Measurements from ENCODE around the gene BRF1. TPM values are rescaled to one million over a fixed set of nuclear protein-coding genes. Genes with fewer than 3 reads are reported as not detected.

Gene BRF1
- total RNA-seq, 1 experiment from 2014 or later: 41.8 TPM

GRCh38 chr14:105323663-105324062 is 22.9 kb upstream of the BRF1 start:
- POLR2A ChIA-PET (ENCODE audit: low non-redundant PET): no interaction called here
- intact Hi-C loops (cut with micrococcal nuclease; ENCODE audit: unreplicated experiment): no loop called here
- CTCF ChIA-PET: no interaction called here

GRCh38 chr14:105322791-105323556 is 22.2 kb upstream of the BRF1 start:
- ChIA-PET CTCF (no interaction called here), POLR2A (ENCODE audit: low non-redundant PET) (no interaction called here)
- H3K36me3 ChIP-seq (ENCODE audit: insufficient read depth, low read length, poor library complexity, severe bottlenecking): no peaks in the 10 kb centered on the region
- no peaks in the 10 kb centered on the region for H3K27me3 ChIP-seq (replicated peaks; ENCODE audit: insufficient read depth, low read depth, low read length, poor library complexity)
- no peak for DNase-seq (ENCODE audit: low spot score)
- TF ChIP-seq EZH2 (IDR thresholded peaks at IDR 0.05; ENCODE audit: borderline replicate concordance, low read depth, low read length, poor library complexity, severe bottlenecking): no peak
- TF ChIP-seq CTCF (conservative IDR thresholded peaks at IDR 0.05; ENCODE audit: low read depth, low read length): no peak
- intact Hi-C loops (cut with micrococcal nuclease; ENCODE audit: unreplicated experiment): no loop called here
- H3K27ac ChIP-seq (ENCODE audit: low read depth, low read length, poor library complexity, severe bottlenecking): no peak overlapping the region
- no TSS peak for BruUV-seq (replicated peaks)
- H3K4me3 ChIP-seq (ENCODE audit: low read depth, low read length, poor library complexity, severe bottlenecking): no peak overlapping the region
- H3K9me3 ChIP-seq (ENCODE audit: low read depth, low read length, poor library complexity, severe bottlenecking): no peaks in the 10 kb centered on the region
- no peaks in the 10 kb centered on the region for H3K4me1 ChIP-seq (ENCODE audit: insufficient read depth, low read length, poor library complexity, severe bottlenecking)

More at GRCh38 chr14:105323663-105324062, 22.9 kb upstream of the BRF1 start:
- Histone ChIP-seq H3K9me3 (ENCODE audit: low read depth, low read length, poor library complexity, severe bottlenecking) (no peaks in the 10 kb centered on the region), H3K4me1 (ENCODE audit: insufficient read depth, low read length, poor library complexity, severe bottlenecking) (no peaks in the 10 kb centered on the region), H3K36me3 (ENCODE audit: insufficient read depth, low read length, poor library complexity, severe bottlenecking) (no peaks in the 10 kb centered on the region), H3K4me3 (ENCODE audit: low read depth, low read length, poor library complexity, severe bottlenecking) (no peak overlapping the region), H3K27ac (ENCODE audit: low read depth, low read length, poor library complexity, severe bottlenecking) (no peak overlapping the region), H3K27me3 (replicated peaks; ENCODE audit: insufficient read depth, low read depth, low read length, poor library complexity) (no peaks in the 10 kb centered on the region)
- TF ChIP-seq CTCF (conservative IDR thresholded peaks at IDR 0.05; ENCODE audit: low read depth, low read length): no peak
- TF ChIP-seq EZH2 (IDR thresholded peaks at IDR 0.05; ENCODE audit: borderline replicate concordance, low read depth, low read length, poor library complexity, severe bottlenecking): no peak
- no TSS peak for BruUV-seq (replicated peaks)
- DNase-seq (ENCODE audit: low spot score): no peak

GRCh38 chr14:105317546-105317945 is 16.7 kb upstream of the BRF1 start:
- Histone ChIP-seq H3K36me3 (ENCODE audit: insufficient read depth, low read length, poor library complexity, severe bottlenecking) (no peaks in the 10 kb centered on the region), H3K27me3 (replicated peaks; ENCODE audit: insufficient read depth, low read depth, low read length, poor library complexity) (no peaks in the 10 kb centered on the region), H3K4me1 (ENCODE audit: insufficient read depth, low read length, poor library complexity, severe bottlenecking) (peaks cover 17% of the 10 kb centered on the region), H3K27ac (ENCODE audit: low read depth, low read length, poor library complexity, severe bottlenecking) (no peak overlapping the region), H3K4me3 (ENCODE audit: low read depth, low read length, poor library complexity, severe bottlenecking) (no peak overlapping the region), H3K9me3 (ENCODE audit: low read depth, low read length, poor library complexity, severe bottlenecking) (no peaks in the 10 kb centered on the region)
- peak; percentile 28 for DNase-seq (ENCODE audit: low spot score)
- TF ChIP-seq CTCF (conservative IDR thresholded peaks at IDR 0.05; ENCODE audit: low read depth, low read length) (no peak), EZH2 (IDR thresholded peaks at IDR 0.05; ENCODE audit: borderline replicate concordance, low read depth, low read length, poor library complexity, severe bottlenecking) (no peak)
- no TSS peak for BruUV-seq (replicated peaks)
- intact Hi-C loops (cut with micrococcal nuclease; ENCODE audit: unreplicated experiment): no loop called here
- ChIA-PET POLR2A (ENCODE audit: low non-redundant PET) (no interaction called here), CTCF (no interaction called here)

All from A673 (cell line).